ENCODE measurements around the gene PDZD2.

GRCh38 chr5:31936683-31937082, 297.8 kb downstream of the PDZD2 start:
- TF ChIP-seq CTCF (IDR thresholded peaks at IDR 0.05 in 2 of 3, conservative IDR thresholded peaks at IDR 0.05 in 1 of 3; ENCODE audit: borderline replicate concordance in 1 of 3, insufficient read depth in 1 of 3, low read depth in 2 of 3, low read length in 2 of 3) (no peak), ZNF274 (IDR thresholded peaks at IDR 0.05; ENCODE audit: low read depth, low read length) (no peak), CEBPB (IDR thresholded peaks at IDR 0.05; ENCODE audit: low read depth) (no peak), EZH2 (IDR thresholded peaks at IDR 0.05) (no peak), POLR2A (IDR thresholded peaks at IDR 0.05; ENCODE audit: borderline replicate concordance, extremely low read depth, insufficient read depth, insufficient read length) (no peak)
